Naive B cell (primary cell): ENCODE measurements around the gene RBAK. TPM values are rescaled to one million over a fixed set of nuclear protein-coding genes. Genes with fewer than 3 reads are reported as not detected.
A peak's percentile ranks its signal among the peaks of the same experiment; 100 is the strongest.
"Not testable (repeated sequence)": the region's sequence is repeated elsewhere in the genome, so short reads cannot be mapped to it uniquely, and the experiment has no call there.

ENCODE experiments used
- ATAC-seq, 2 donors: fragments of 150-1000 bp; cut with Tn5 transposase; 2 replicates each; pipeline ENCODE4 v1.10.0; 2021; ENCODE audit warnings: low read depth in 2 of 2, mild to moderate bottlenecking in 2 of 2, moderate library complexity in 2 of 2
- DNase-seq: peaks from one replicate; pipeline ENCODE4 v3.0.0; 2022
- H3K27ac Mint-ChIP-seq, 6 donors: one replicate each; pipeline ENCODE4 v1.8.0; 2020 to 2022; ENCODE audit warnings: mild to moderate bottlenecking in 6 of 6, mixed read lengths in 6 of 6, moderate library complexity in 5 of 6, inconsistent platforms in 2 of 6
- H3K27me3 Mint-ChIP-seq, 3 donors: one replicate each; pipeline ENCODE4 v1.8.0; 2021 to 2022; ENCODE audit warnings: mixed read lengths in 3 of 3, mild to moderate bottlenecking in 1 of 3
- H3K36me3 Mint-ChIP-seq, 2 donors: one replicate each; pipeline ENCODE4 v1.8.0; 2020 to 2022; ENCODE audit warnings: mixed read lengths in 2 of 2, inconsistent platforms in 1 of 2, mild to moderate bottlenecking in 1 of 2
- H3K4me1 Mint-ChIP-seq, 3 donors: one replicate each; pipeline ENCODE4 v1.8.0; 2020 to 2022; ENCODE audit warnings: mixed read lengths in 3 of 3, inconsistent platforms in 1 of 3, mild to moderate bottlenecking in 1 of 3, moderate library complexity in 1 of 3
- H3K4me3 Mint-ChIP-seq, 8 donors: one replicate each; pipeline ENCODE4 v1.8.0; 2020 to 2022; ENCODE audit warnings: mild to moderate bottlenecking in 8 of 8, mixed read lengths in 8 of 8, moderate library complexity in 8 of 8, inconsistent platforms in 2 of 8
- H3K9me3 Mint-ChIP-seq, 7 donors: one replicate each; pipeline ENCODE4 v1.8.0; 2020 to 2022; ENCODE audit warnings: mixed read lengths in 7 of 7, mild to moderate bottlenecking in 5 of 7, inconsistent platforms in 2 of 7, moderate library complexity in 1 of 7
- polyA plus RNA-seq, 6 donors: library from polyadenylated mRNA; unstranded; fragments of 300-500 nt; fragmentation: Illumina TruSeq; gene quantifications; one replicate each; pipeline ENCODE4 v1.2.3, GENCODE V29; 2021; ENCODE audit warnings: low read depth in 6 of 6

Gene RBAK
- polyA plus RNA-seq, 6 donors from 2014 or later, result 2.1 to 7.2 (median 5.1) TPM

DNA sequence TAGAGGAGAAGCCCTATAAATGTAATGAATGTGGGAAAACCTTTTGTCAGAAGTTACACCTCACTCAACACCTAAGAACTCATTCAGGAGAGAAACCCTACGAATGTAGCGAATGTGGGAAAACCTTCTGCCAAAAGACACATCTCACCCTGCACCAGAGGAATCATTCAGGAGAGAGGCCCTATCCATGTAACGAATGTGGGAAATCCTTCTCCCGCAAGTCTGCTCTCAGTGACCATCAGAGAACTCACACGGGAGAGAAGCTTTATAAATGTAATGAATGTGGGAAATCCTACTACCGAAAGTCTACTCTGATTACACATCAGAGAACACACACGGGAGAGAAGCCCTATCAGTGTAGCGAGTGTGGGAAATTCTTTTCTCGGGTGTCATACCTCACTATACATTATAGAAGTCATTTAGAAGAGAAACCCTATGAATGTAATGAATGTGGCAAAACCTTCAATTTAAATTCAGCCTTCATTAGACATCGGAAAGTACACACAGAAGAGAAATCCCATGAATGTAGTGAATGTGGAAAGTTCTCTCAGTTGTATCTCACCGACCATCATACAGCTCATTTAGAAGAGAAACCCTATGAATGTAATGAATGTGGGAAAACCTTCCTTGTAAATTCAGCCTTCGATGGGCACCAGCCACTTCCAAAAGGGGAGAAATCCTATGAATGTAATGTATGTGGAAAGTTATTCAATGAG, 18.9 kb downstream of the RBAK start:
- H3K4me3 Mint-ChIP-seq, result no peak overlapping the region
- H3K27me3 Mint-ChIP-seq, result no peaks in the 10 kb centered on the region
- no peak for ATAC-seq
- H3K4me1 Mint-ChIP-seq, result no peaks in the 10 kb centered on the region
- no peak for DNase-seq
- peak overlapping the region in 2 of 6 donors; percentile 21 to 24 for H3K27ac Mint-ChIP-seq
- peaks cover 9 to 97% (median 93%) of the 10 kb centered on the region in 7 donors for H3K9me3 Mint-ChIP-seq
- peaks cover 51 to 81% of the 10 kb centered on the region in 2 donors for H3K36me3 Mint-ChIP-seq

DNA sequence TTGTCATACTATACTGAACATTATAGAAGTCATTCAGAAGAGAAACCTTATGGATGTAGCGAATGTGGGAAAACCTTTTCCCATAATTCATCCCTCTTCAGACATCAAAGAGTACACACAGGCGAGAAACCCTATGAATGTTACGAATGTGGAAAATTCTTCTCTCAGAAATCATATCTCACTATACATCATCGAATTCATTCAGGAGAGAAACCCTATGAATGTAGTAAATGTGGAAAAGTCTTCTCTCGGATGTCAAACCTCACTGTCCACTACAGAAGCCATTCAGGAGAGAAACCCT, 19.4 kb downstream of the RBAK start:
- peaks cover 46 to 77% of the 10 kb centered on the region in 2 donors for H3K36me3 Mint-ChIP-seq
- no peak overlapping the region for H3K27ac Mint-ChIP-seq
- H3K4me1 Mint-ChIP-seq, result no peaks in the 10 kb centered on the region
- H3K27me3 Mint-ChIP-seq, result no peaks in the 10 kb centered on the region
- DNase-seq (no peak), ATAC-seq (no peak)
- H3K9me3 Mint-ChIP-seq, result peaks cover 8 to 97% (median 94%) of the 10 kb centered on the region in 7 donors
- H3K4me3 Mint-ChIP-seq, result no peak overlapping the region

DNA sequence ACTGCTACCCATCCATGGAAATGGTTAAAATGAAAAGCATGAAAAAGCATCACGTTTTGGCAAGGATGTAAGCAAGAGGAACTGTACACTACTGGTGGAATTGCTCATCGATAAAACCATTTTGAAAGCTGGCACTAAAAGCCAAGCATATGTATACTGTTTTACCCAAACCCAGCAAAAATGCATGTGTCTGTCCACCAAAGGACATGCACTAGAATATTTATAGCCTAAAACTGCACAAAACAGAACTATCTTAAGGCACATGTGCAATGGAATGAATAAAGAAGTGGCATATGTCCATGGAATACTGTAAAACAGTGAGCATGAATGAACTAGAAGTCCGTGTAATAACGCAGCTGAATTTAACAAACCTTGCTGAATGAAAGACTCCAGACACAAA, 22.9 kb downstream of the RBAK start:
- H3K36me3 Mint-ChIP-seq, result peaks cover 31 to 60% of the 10 kb centered on the region in 2 donors
- H3K27me3 Mint-ChIP-seq, result peaks cover 8 to 29% (median 19%) of the 10 kb centered on the region in 3 donors
- no peak overlapping the region for H3K4me3 Mint-ChIP-seq
- peaks cover 7 to 85% (median 83%) of the 10 kb centered on the region in 7 donors for H3K9me3 Mint-ChIP-seq
- peaks cover 9 to 12% (median 10%) of the 10 kb centered on the region in 3 donors for H3K4me1 Mint-ChIP-seq
- no peak overlapping the region for H3K27ac Mint-ChIP-seq
- ATAC-seq (no peak), DNase-seq (no peak)

GRCh38 chr7:5070206-5070605, 24.5 kb downstream of the RBAK start:
- Mint-ChIP-seq H3K36me3 (peaks cover 18 to 46% of the 10 kb centered on the region in 2 donors), H3K27me3 (peaks cover 8 to 32% (median 24%) of the 10 kb centered on the region in 3 donors), H3K9me3 (peaks cover 7 to 69% (median 66%) of the 10 kb centered on the region in 7 donors), H3K4me3 (no peak overlapping the region), H3K4me1 (peaks cover 9 to 12% (median 10%) of the 10 kb centered on the region in 3 donors), H3K27ac (no peak overlapping the region)
- no peak for ATAC-seq
- no peak for DNase-seq

DNA sequence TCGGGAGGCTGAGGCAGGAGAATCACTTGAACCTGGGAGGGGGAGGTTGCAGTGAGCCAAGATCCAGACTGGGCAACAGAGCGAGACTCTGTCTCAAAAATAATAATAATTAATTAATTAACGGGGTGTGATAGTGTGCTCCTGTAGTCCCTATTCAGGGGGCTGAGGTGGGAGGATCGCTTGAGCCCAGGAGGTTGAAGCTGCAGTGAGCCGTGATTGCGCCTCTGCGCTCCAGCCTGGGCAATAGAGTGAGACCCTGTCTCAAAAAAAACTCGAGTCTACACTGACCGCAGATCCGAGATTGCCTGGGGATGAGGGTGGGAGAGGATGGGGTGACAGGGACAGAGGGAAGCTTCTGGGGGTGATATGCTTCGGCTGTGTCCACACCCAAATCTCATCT, 29.5 kb downstream of the RBAK start:
- ATAC-seq, result not testable (repeated sequence)
- H3K9me3 Mint-ChIP-seq, result peaks cover 7 to 23% (median 16%) of the 10 kb centered on the region in 7 donors
- H3K36me3 Mint-ChIP-seq, result peaks cover 11% of the 10 kb centered on the region in 2 donors

GRCh38 chr7:5077740-5078139, 32.1 kb downstream of the RBAK start:
- peaks cover 0 to 4% (median 0%) of the 10 kb centered on the region in 7 donors for H3K9me3 Mint-ChIP-seq
- H3K4me1 Mint-ChIP-seq, result peaks cover 0 to under 1% (median 0%) of the 10 kb centered on the region in 3 donors
- DNase-seq (no peak), ATAC-seq (no peak)
- H3K27ac Mint-ChIP-seq, result peak overlapping the region in 1 of 6 donors; percentile 15
- no peak overlapping the region for H3K4me3 Mint-ChIP-seq
- H3K27me3 Mint-ChIP-seq, result peaks cover 10 to 49% (median 39%) of the 10 kb centered on the region in 3 donors
- no peaks in the 10 kb centered on the region for H3K36me3 Mint-ChIP-seq

More for the DNA sequence above, 29.5 kb downstream of the RBAK start:
- not testable (repeated sequence) for H3K4me3 Mint-ChIP-seq, H3K27ac Mint-ChIP-seq, DNase-seq
- Mint-ChIP-seq H3K27me3 (peaks cover 16 to 61% (median 58%) of the 10 kb centered on the region in 3 donors), H3K4me1 (peaks cover 9 to 12% (median 10%) of the 10 kb centered on the region in 3 donors)

GRCh38 chr7:5082806-5083205, 37.1 kb downstream of the RBAK start:
- H3K4me1 Mint-ChIP-seq, result peaks cover 0 to 6% (median 5%) of the 10 kb centered on the region in 3 donors
- no peak overlapping the region for H3K27ac Mint-ChIP-seq
- peaks cover 0 to 2% (median 0%) of the 10 kb centered on the region in 7 donors for H3K9me3 Mint-ChIP-seq
- no peak for ATAC-seq
- H3K4me3 Mint-ChIP-seq, result no peak overlapping the region
- no peak for DNase-seq
- peaks cover 8 to 49% (median 40%) of the 10 kb centered on the region in 3 donors for H3K27me3 Mint-ChIP-seq
- no peaks in the 10 kb centered on the region for H3K36me3 Mint-ChIP-seq

DNA sequence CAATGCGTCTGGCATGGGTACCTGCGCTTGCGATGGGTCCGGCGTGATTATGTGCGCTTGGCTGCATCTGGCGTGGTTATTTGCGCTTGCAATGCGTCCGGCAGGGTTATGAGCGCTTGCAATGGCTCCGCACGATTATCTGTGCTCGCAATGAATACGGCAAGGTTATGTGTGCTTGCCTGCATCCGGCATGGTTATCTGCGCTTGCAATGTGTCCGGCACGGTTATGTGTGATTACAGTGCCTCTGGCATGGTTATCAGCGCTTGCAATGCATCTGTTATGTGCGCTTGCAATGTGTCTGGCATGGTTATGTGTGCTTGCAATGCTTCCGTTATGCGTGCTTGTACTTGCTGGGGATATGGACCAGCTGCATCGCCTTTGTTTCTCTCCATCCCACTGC, 37.7 kb downstream of the RBAK start:
- H3K4me3 Mint-ChIP-seq, result peak overlapping the region in 1 of 8 donors; percentile 38
- H3K9me3 Mint-ChIP-seq, result peaks cover 0 to 2% (median 0%) of the 10 kb centered on the region in 7 donors
- peak overlapping the region in 1 of 6 donors; percentile 5 for H3K27ac Mint-ChIP-seq
- H3K4me1 Mint-ChIP-seq, result peaks cover 0 to 6% (median 5%) of the 10 kb centered on the region in 3 donors
- ATAC-seq (no peak), DNase-seq (no peak)
- no peaks in the 10 kb centered on the region for H3K36me3 Mint-ChIP-seq
- peaks cover 8 to 44% (median 38%) of the 10 kb centered on the region in 3 donors for H3K27me3 Mint-ChIP-seq

DNA sequence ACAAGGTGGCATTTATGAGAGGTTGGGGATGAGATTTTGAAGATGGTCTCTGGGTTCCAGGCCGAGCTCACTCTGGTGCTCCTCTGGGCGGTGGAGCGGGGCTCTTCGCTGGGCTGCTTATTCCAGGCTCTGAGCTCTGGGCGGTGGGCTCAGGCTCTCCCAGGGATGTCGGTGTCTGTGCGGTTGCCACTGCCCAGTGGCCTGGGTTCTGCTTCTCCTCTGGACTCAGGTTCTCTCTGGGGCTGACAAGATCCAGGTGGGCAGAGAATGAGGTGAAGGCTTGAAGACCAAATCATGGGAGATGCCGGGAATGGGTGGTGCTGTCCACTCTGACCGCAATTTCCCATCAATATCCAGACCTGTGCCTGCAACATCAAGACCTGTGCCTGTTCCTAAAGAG, 40.6 kb downstream of the RBAK start:
- ATAC-seq (no peak), DNase-seq (no peak)
- Mint-ChIP-seq H3K36me3 (no peaks in the 10 kb centered on the region), H3K27ac (no peak overlapping the region), H3K4me3 (no peak overlapping the region), H3K9me3 (peaks cover 0 to 3% (median 0%) of the 10 kb centered on the region in 7 donors), H3K27me3 (peaks cover 17 to 44% (median 27%) of the 10 kb centered on the region in 3 donors), H3K4me1 (peaks cover 0 to 6% (median 5%) of the 10 kb centered on the region in 3 donors)

- peaks cover 0 to 13% (median 7%) of the 10 kb centered on the region in 7 donors for H3K9me3 Mint-ChIP-seq
Measured at GRCh38 chr7:5088228-5088833, 42.7 kb downstream of the RBAK start.

DNA sequence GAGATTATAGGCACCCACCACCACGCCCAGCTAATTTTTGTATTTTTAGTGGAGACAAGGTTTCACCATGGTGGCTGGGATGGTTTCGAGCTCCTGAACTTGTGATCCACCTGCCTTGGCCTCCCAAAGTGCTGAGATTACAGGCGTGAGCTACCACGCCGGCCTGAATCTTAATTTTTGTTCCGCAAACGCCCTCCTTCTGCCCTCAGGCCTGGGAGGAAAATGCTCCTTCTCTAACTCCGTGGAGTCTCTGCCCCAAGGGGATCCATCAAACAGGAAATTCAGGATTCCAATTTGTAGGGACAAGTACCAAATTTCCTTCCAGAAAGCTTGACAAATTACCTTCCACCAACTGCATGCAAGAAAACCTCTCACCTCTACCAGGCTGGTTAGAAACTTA, 43.2 kb downstream of the RBAK start:
- Mint-ChIP-seq H3K27ac (peak overlapping the region in 1 of 6 donors; percentile 19), H3K27me3 (peaks cover 14 to 34% (median 16%) of the 10 kb centered on the region in 3 donors), H3K4me3 (no peak overlapping the region), H3K9me3 (peaks cover 3 to 17% (median 9%) of the 10 kb centered on the region in 7 donors), H3K4me1 (peaks cover 0 to 6% (median 5%) of the 10 kb centered on the region in 3 donors), H3K36me3 (peaks cover 4% of the 10 kb centered on the region in 2 donors)
- ATAC-seq, result no peak
- no peak for DNase-seq

More at GRCh38 chr7:5088228-5088833, 42.7 kb downstream of the RBAK start:
- ATAC-seq, H3K27ac Mint-ChIP-seq, H3K4me3 Mint-ChIP-seq, H3K4me1 Mint-ChIP-seq, DNase-seq, H3K36me3 Mint-ChIP-seq: not testable (repeated sequence)
- H3K27me3 Mint-ChIP-seq, result peaks cover 16 to 39% (median 19%) of the 10 kb centered on the region in 3 donors

- ATAC-seq, result no peak
- Mint-ChIP-seq H3K27ac (no peak overlapping the region), H3K36me3 (peaks cover 5 to 7% of the 10 kb centered on the region in 2 donors), H3K9me3 (peaks cover 5 to 53% (median 29%) of the 10 kb centered on the region in 7 donors), H3K4me3 (no peak overlapping the region), H3K27me3 (peaks cover 0 to 11% (median 10%) of the 10 kb centered on the region in 3 donors), H3K4me1 (no peaks in the 10 kb centered on the region)
- DNase-seq, result no peak
Measured at GRCh38 chr7:5093948-5094347, 48.3 kb downstream of the RBAK start.

DNA sequence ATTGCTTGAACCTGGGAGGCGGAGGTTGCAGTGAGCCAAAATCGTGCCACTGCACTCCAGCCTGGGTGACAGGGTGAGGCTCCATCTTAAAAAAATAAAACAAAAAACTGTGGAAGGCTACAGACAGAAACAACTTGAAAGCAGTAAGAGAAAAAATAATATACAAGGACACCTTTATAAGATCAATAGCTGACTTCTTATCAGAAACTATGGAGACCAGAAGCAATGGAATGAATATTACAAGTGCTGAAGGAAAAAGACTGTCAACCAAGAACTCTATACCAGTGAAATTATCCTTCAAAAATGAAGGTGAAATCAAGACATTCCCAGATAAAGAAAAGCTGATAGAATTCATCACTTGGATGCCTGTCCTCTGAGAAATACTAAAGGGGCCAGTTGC, 49.0 kb downstream of the RBAK start:
- H3K9me3 Mint-ChIP-seq, result peaks cover 5 to 60% (median 31%) of the 10 kb centered on the region in 7 donors
- H3K27ac Mint-ChIP-seq, result no peak overlapping the region
- DNase-seq, result no peak
- peaks cover 0 to 8% (median 3%) of the 10 kb centered on the region in 3 donors for H3K27me3 Mint-ChIP-seq
- H3K36me3 Mint-ChIP-seq, result peaks cover 5 to 7% of the 10 kb centered on the region in 2 donors
- H3K4me1 Mint-ChIP-seq, result no peaks in the 10 kb centered on the region
- ATAC-seq, result no peak
- peak overlapping the region in 1 of 8 donors; percentile 6 for H3K4me3 Mint-ChIP-seq
